ENCODE measurements around the gene PLXNA2.

The PLXNA2 gene

DNA sequence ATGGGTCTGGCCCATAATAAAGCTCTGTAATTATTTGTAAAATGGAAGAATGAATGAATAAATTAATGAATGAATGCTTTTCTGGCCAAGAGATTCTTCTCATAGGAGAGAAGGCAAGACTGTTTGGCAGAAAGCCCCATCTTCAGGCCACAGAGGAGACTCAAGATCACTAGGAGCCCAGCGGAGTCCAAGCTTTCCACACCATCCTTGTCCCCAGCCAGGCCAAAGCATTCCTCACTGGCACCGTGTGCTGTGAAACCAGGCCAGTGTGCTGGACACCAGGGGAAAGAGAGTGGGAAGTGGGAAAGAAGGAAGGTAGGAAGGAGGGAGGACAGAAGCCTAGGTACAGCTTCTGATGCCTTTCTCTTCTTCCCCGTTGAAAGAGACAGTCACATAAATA is 86.4 kb downstream of the PLXNA2 start:
- no peak for DNase-seq

DNA sequence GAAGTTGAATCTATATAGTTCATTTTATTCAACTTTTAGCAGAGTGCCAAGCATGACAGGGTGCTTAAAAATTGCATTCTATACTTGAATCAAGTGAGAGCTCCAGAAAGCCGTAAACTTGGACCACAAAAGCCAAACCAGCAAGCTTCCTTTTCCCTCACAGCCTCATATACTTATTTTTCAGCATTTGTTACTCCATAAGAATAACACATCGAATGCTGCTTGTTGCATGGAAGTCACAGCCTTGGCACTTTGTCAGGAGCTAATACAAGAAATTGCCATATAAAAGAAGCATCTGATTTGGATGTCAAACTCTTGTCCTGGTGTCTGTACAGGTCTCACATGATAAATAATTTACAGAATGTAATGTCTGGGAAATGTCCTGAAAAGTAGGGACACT is 87.4 kb downstream of the PLXNA2 start:
- no peak for DNase-seq

DNA sequence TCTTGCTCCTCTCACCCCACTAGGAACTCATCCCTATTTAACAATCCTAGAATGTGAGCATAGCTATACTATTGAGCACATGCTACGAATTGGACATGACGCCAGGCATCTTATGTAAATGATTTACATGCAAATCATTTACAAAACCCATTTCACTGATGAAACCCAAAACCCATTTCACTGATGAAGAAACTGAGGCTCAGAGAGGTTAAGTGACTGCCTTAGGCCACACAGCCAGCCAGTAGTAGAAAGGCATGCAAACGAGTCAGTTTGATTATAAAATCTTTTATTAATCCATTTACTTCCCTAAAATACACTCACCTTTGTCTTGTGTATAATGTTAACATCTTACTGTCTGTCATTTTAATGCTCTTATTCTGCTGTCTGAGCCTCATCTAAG is 87.9 kb downstream of the PLXNA2 start:
- no peak for DNase-seq

DNA sequence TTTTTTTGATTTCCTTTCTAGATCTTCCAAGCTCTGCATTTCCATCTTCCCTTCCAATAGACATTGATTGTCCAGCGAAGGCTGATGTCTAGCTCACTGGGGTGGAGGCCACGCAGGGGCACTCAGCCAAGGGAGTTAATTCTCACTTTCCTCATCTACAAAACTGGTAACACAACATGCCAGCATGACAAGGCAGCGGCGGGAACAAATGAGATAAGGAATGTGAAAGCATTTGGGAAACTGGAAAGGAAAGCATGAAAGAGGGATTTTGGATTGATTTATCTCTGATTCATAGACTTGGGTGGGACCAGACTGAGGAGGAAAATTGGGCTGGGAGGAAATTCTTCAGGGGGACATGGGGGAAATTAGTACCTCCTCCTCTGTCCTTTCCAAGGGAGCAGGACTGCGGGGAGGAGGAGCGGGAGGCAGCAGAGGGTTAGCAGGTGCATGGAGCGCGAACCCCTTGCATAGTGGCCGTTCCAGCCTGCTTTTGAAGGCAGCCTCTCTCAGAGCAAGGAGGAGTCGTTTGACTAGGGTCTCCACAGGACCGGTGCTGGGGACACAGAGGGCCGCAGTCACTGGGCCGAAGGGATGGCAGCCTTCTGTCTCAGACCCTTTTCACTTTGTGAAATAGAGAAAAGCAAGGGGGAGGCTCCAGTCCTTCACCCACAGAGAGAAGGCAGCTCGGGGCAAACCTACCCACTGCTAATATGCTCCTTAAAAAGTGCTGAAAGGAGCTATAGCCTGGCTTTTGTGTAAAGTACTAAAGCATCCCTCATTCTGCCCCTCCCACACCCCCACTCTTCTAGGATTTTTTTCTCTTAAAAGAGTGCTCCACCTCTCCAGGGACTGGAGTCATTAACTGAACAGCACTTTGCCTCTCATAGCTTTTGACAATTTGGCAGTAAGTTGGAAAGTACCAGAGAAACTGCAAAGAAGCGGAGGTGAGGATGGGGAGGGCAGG is 89.2 kb downstream of the PLXNA2 start:
- DNase-seq = peak in 2 of 3 experiments; percentile 46 to 81

DNA sequence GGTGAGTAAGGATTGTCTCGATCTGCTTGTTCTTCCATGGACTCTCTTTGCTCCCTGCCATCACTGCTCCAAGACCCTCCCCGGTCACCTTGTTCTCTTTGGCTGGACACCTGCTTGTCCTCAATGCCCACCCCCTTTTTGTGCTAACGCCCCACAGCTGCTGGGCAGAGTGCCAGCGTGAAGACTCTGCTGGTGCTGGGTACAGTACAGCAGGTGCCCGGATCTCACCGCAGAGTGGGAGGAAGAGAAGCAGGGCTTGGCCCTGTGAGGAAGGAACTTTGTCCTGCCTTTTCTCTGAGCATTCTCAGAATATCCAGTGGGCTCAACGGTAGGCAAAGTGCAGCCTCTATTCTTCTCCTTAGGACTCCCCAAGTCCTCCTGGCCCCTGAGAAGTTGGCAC is 90.1 kb downstream of the PLXNA2 start:
- peak; percentile 63 to 93 (median 74) for DNase-seq

DNA sequence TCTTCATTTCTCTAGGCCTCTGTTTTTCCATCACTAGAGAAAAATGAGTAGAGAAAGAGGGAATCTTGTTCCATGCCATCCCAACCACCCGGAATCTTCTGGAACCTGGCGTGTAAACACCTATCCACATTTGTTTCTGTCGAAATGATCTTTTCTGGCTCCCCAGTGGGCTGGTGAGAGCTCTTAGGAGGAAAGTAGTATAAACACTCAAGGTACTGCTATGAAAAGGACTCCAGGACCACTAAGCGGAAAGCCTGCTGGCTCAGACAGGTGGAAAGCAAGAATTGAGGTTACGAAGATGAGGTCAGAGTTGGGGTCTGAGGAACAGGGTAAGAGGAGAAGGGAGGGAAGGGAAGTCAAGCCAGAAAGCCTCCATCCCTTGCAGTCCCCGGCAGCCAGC is 90.8 kb downstream of the PLXNA2 start:
- peak in 2 of 3 experiments; percentile 47 to 80 for DNase-seq

DNA sequence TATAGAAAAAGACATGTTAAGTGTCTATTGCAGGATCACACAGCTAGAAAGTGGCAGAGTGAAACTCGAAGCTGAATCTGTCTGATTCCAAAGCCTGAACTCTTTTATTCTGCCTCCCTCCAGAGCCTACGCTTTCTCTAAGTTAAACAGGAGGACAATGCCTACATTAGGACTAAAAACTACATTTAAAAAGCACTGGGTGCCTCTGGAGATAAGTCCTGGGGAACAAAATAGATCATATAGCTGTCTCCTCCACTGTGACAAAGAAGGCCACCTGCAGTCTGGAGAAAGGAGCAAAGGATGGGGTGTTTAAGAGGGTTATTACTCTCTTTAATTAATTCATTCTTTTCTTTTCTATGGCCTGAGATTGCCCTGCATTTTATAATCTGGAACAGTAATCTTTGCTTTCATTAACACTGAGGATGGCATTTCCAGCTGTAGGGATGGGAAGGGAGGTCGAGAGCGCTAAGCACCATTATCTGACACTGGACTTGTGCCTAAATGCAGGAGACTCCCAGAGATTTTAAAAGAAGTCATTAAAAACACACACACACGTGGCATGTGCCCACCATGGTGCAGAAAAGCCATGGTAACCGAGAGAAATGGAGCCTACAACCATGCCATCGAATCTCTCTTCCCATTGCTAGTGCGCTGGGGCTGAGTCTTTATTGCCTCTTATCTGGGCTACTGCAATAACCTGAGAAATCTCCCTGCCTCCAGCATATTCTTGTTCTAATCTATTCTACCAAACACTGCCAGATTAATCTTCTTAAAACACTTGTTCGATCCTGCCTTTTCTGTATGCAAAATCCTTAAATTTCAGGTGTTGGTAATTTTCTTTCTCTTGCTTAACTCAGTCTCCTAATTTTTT is 92.2 kb downstream of the PLXNA2 start:
- peak; percentile 4 to 60 (median 19) for DNase-seq

DNA sequence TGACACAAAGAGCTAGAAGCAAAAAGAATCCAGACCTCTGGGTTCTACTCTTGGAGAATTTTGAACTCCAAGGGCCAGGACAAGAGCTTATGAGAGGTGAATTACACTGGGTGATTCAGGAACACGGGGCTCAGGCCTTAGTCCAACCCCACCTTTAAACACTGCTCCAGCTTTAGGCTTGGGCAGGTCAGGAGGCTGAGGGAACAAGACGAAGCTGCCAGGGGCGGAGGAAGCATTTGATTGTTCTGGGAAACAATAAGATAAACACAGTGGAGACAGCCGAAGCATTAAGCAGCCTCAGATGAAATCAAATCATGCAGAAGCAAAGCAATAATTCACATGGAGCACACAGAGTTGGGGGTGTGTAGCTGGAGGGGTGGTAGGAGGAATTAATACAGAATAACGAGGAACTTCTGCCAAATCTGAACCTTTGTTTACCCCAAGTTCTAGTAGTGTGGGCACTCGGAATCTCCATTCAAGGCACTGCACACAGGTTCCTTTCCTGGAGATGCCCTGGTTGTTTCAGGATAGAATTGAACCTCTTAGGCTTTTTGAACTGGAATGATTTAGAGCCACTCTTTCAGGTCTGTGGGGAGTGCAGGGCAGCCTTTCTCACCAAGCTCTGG is 93.2 kb downstream of the PLXNA2 start:
- DNase-seq = peak in 2 of 3 experiments; percentile 63 to 78

DNA sequence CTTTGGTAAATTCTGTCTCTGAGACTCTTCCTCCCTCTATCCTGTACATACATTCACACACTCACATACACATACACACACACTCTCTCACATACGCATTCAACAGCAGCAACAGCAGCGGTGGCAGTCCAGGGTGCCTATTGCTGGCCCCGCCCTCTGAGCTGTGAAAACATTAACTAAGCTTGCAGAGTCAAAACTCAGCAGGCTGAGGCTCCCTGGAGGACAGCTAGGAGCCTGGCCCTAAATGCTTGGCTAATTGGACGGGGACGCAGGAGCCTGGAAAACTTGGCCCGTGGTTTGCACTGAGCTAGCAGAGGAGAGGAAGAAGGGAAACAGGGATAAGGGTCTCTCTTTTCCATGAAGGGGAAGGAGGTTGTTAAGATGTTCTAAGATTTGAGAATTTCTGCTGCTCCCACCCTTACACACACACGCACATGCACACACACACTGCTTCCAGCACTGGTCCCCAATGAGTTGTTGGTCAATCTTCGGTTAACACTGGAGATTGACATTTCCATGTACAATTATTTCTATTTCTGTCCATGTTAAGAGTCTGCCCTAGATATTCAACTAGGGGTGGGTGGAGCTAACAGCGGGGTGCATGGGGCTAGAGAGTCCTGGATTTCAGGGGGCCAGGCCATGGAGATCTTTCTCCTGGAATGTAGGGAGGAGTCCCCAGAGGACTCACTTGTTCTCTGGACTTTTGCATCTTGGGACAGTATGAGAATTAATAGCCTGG is 94.2 kb downstream of the PLXNA2 start:
- DNase-seq = peak; percentile 32 to 75 (median 52)

DNA sequence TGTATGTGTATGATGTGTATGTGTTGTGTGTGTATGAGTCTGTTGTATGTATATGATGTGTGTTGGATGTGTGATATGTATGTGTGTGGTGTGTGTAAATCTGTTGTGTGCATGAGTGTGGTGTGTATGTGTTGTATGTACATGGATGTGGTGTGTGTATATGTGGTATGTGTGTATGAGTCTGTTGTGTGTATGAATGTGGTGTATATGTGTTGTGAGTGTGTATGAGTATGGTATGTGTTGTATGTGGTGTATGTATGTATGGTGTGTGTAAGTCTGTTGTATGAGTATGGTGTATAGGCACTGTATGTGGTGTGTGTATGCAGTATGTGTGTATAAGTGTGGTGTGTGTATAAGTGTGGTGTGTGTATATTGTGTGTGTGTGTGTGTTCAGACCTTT is 95.0 kb downstream of the PLXNA2 start:
- DNase-seq = no peak

DNA sequence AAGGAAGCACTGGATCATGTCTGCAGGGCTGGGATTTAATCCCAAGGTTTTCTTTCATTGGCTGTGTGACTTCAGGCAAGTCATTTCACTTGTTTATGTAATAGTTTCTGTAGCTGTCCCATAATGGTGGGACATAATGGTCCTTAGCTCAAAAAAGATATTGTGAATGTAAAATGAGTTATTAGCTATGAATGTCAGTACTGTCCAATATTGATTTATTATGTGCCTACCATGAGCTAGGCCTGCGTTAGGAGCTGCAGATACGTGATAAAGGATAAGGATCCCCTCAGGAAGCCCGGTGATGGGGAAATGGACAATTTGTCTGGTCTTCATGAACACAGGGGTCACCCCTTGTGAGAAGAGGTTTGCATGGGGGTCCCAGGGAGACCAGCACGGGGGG is 95.8 kb downstream of the PLXNA2 start:
- DNase-seq = no peak

DNA sequence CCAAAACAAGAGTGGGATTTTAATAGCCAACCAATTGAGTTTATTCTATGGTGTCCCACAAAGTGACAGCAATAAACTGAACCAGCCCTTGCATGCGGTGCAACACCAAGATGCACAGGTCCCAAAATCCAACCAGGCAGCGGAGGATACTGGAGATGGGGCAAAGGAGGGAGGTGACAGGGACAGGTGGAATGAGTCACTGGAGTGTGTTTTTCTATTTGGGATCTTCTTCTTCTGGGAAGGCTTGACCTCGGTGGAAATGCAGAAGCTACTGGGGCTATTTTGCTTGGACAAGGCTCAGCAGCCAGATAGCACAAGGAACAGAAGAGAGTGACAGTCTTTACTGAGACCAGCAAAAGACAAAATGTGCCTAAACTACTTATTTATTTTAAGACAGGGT is 97.5 kb downstream of the PLXNA2 start:
- DNase-seq = no peak

DNA sequence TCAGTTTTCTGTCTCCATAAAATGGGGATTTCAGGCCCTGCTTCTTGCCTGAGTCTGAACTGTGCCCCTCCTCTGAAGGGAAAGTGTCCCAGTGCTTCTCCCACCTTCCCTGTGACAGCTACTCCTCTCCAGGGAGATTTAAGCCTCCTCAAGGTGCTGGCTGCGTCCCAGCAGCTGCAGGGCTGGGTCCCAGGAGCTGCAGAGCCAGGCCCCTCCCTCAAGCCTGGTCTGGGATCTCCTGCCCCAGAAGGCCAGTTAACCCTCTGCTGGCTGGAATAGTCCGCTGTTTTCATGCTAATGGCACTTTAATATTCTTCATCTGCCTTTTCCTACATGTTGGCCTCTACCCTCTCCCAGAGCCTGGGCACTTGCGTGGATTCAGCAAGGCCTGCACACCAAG is 99.0 kb downstream of the PLXNA2 start:
- peak in 1 of 3 experiments; percentile 1 for DNase-seq

DNA sequence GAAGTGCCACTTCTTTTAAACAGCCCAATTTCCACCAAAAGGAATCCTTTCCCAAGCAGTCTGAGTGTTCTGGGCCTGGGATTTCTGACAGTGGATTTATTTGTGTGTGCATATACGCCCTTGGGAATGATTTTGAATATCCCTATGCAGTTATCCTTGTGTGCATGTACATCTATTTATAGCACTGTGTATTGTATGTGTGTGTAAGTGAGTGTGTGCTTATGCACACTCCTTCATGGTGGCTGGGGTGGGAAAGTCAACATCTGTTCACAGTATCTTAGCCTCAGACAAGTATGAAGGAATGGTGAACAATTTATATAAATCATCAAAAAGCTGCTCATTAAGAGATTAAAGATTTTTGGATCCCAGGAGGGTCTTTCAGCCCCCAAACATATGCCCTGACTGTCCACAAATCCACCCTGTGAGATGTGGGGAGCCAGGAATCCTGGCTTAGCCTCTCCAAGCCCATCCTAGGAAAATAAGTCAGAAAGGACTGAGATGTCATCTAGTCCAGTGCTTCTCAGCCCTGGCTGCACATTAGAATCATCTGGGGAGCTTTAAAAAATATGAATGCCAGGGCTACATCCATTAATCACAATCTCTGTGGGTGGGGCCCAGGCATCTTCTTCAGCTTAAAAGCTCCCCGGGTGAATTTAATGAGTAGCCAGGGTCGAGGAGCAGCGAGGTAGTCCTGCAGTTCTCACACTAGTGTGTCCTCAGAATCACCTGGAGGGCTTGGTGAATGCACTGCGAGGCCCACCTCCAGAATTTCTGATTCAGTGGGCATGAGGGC is 101.4 kb downstream of the PLXNA2 start:
- DNase-seq = peak; percentile 23 to 69 (median 58)

DNA sequence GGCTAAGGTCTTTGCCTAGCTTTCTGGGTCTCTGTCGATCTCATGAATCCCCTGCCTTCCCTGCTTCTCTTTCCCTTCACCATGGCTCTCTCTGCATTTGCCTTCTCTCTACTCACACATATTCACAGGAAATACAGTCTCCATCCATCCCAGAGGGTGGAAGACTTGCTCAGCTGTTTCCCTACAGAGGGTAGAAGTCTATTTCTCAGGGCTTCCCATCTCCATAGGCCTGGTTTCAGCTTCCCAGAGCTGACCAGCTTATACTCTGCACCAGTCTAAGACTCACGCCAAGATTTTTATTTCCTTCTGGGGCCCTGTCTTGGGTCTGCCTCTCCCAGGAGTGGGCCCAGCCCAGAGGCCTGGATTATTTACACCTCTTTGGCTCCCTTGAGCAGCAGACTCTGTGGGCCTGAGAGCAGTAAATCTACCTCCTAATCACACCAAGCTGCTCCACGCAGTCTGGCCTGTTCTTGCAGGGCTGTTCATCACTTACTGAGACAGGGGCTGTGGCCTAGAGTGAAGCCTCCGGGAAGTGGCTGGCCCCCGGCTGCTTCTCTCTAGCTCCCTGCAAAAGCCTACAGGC is 102.5 kb downstream of the PLXNA2 start:
- DNase-seq = peak in 2 of 3 experiments; percentile 13 to 51

DNA sequence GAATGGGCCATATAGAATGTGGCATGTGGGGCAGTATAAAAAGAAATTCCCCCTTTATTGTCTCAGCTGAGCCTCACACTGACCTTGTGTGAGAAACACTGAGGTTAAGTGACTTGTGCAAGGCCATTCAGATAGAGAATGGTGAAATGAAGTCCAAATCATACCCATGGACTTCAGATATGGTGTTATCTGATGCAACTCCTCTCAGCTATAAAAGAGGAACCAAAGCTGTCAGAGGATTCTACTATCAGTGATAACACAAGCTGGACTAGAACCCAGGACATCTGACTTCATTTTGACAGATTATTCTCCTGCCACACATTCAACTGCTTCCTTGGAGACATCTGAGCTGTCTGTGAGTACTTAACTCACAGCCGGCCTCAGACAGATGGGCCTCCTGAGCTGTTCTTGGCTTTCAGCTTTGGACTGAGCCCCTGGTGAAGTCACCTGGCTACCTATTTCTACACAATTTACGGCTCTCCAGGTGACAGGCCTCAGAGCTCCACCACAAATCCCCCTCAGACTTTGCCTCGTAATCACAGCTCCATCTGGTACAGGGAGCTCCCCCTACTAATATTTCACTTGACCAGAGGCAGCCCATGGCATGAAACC is 104.6 kb downstream of the PLXNA2 start:
- no peak for DNase-seq

DNA sequence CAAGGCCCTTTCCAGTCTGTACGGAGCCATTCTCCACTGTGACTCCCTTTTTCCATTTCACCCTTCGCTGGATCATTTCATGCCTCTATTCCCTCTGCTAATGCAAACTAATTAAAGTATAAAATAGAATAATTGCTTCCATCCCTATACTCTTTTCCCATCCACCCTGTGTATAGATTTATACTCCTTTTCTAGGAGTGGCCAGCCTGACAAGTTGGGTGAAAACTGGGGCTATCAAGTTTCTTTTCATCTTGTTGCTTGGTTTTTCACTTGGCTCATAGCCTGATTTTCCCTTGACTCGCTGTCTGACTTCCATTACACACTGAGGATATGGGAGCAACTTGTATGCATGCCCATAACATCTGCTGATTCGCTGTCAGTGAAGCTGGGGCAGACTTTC is 107.0 kb downstream of the PLXNA2 start:
- DNase-seq = peak; percentile 14 to 45 (median 22)

DNA sequence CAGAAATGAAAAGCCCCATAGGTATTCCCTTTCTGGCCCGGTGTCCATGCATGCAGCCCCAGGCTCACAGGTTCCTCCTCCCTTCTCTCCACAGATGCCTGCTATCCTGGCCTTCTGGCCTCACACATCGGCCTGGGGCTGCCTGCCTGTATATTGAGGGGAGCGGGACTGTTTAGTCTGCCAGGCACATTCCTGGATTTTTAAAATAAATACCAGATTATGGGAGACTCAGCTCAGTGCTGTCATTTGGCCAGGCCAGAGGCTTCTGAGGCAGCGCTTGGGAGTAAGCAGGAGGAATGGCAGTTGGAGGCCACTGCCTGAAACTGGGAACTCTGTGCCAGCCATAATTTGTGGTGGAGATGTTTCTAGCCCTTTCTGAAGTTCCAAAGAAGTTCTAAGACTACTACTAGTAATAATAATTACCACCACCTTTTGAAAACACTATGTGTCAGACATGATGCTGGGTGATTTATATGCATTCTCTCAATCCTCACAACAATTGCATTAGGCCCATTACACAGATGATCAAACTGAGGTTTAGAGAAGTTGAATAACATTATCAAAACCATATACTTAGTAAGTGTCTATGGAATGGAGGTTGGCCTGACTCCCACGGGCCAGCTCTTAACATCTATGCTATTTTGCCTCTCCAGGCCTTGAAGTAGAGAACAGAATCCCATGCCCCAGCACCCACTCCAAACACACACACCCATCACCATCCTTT is 107.6 kb downstream of the PLXNA2 start:
- DNase-seq = no peak

DNA sequence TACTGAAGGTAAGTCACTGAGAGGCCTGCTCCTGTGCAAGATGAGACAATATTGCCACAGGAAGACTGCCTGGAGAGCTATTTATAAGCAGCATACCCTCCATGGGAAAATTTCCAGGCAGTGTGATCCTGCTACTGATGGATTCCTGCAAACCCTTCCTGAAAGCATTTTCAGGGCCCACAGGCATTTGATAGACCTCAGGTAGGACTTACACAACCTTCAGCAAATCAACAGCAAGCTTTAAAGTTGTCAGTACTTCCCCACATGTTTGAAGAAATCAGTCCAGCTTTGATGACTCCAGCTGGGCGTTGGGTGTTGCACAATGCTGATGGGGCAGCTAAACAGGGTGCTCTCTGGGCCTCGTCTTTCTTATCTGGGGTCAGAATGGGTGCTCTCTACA is 108.8 kb downstream of the PLXNA2 start:
- DNase-seq = no peak

DNA sequence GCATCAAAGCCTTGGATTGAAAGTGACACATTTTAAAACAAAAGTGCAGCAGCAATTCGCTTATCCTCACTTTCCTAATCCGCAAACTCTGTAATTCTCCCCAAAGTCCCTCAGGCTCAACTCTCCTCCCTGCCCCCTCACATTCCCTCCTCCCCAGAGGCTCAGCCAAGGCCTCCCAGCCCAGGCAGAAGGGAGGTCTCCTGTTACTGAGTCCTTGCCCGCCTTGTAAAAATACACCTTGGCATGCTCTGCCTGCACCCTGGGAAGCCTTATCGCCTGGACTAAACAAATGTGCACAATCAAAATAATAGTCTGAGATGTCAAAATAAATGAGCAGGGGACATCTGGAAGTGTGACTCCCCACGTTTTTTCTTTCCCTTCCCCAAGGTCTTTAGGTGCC is 109.7 kb downstream of the PLXNA2 start:
- peak in 1 of 3 experiments; percentile 17 for DNase-seq

Data from NCI-H1417 (cell line).